Epidermal melanocyte (primary cell): ENCODE results near the gene TRPT1.
A peak's percentile ranks its signal among the peaks of the same experiment; 100 is the strongest.

ENCODE experiments used
- DNase-seq: peaks from one replicate; pipeline ENCODE4 v3.0.0; 2011; ENCODE audit warnings: low spot score; ENCODE audit not compliant: insufficient read length

Gene TRPT1

GRCh38 chr11:64230985-64231365, 5.0 kb upstream of the TRPT1 start:
- DNase-seq = no peak

- peak; percentile 79 for DNase-seq
Observed at GRCh38 chr11:64230171-64230984, 4.4 kb upstream of the TRPT1 start, which contains the start of gene DNAJC4. Gene DNAJC4, plus strand, starts transcription at chr11:64230548. Its CDS starts 307 bp downstream, at chr11:64230855.

- DNase-seq = no peak
Observed at GRCh38 chr11:64229744-64230170, 3.8 kb upstream of the TRPT1 start.

GRCh38 chr11:64229090-64229743, 3.2 kb upstream of the TRPT1 start:
- no peak for DNase-seq

GRCh38 chr11:64227405-64227956, 1.5 kb upstream of the TRPT1 start:
- DNase-seq = no peak

GRCh38 chr11:64226507-64227051, 593 bp upstream of the TRPT1 start:
- DNase-seq = no peak

GRCh38 chr11:64224891-64225607, 937 bp downstream of the TRPT1 start:
- DNase-seq = no peak

GRCh38 chr11:64224151-64224890, 1.7 kb downstream of the TRPT1 start:
- no peak for DNase-seq

- DNase-seq = no peak
Observed at GRCh38 chr11:64223001-64223651, 2.9 kb downstream of the TRPT1 start.

GRCh38 chr11:64222651-64223000, 3.4 kb downstream of the TRPT1 start:
- DNase-seq = no peak

- DNase-seq = no peak
Observed at GRCh38 chr11:64220798-64221197, 5.2 kb downstream of the TRPT1 start.

- DNase-seq = no peak
Observed at GRCh38 chr11:64220271-64220670, 5.7 kb downstream of the TRPT1 start.

- DNase-seq = no peak
Observed at GRCh38 chr11:64219755-64220154, 6.2 kb downstream of the TRPT1 start.

GRCh38 chr11:64219354-64219684, 6.7 kb downstream of the TRPT1 start:
- no peak for DNase-seq

- DNase-seq = no peak
Observed at GRCh38 chr11:64218628-64219353, 7.2 kb downstream of the TRPT1 start.

- no peak for DNase-seq
Observed at GRCh38 chr11:64216879-64217278, 9.1 kb downstream of the TRPT1 start.

GRCh38 chr11:64211181-64211872, 14.7 kb downstream of the TRPT1 start:
- no peak for DNase-seq

- DNase-seq = no peak
Observed at GRCh38 chr11:64210301-64211020, 15.5 kb downstream of the TRPT1 start.

GRCh38 chr11:64209563-64209843, 16.5 kb downstream of the TRPT1 start:
- DNase-seq = no peak
